Upper lobe of right lung (tissue), 1 donor: ENCODE results near the gene FOXN3. TPM values are rescaled to one million over a fixed set of nuclear protein-coding genes. Genes with fewer than 3 reads are reported as not detected.

Source experiments
- ATAC-seq: fragments of 200-7000 bp; cut with Tn5 transposase; one replicate; pipeline ENCODE4 v1.9.1; 2020; ENCODE audit warnings: mild to moderate bottlenecking, moderate library complexity
- DNase-seq: peaks from one replicate; pipeline ENCODE4 v3.0.0-alpha.2; 2020
- H3K27ac ChIP-seq: fragments of 200-600 bp; one replicate; pipeline ENCODE4 v1.8.0; 2022
- H3K27me3 ChIP-seq: fragments of 200-600 bp; one replicate; pipeline ENCODE4 v1.8.0; 2022; ENCODE audit warnings: mild to moderate bottlenecking
- H3K36me3 ChIP-seq: fragments of 200-600 bp; one replicate; pipeline ENCODE4 v1.8.0; 2022
- H3K4me1 ChIP-seq: fragments of 200-600 bp; one replicate; pipeline ENCODE4 v1.8.0; 2022
- H3K4me3 ChIP-seq: fragments of 200-600 bp; one replicate; pipeline ENCODE4 v1.8.0; 2022; ENCODE audit warnings: mild to moderate bottlenecking
- H3K9me3 ChIP-seq: fragments of 200-600 bp; one replicate; pipeline ENCODE4 v1.8.0; 2022
- intact Hi-C: fragments of 100-400 bp; cut with DNase I; formaldehyde crosslinking; loops from one replicate; pipeline ENCODE4 v1.11.0; 2022
- total RNA-seq: library from RNA; stranded (reverse); fragmentation: NEBNext Ultra II Directional; extraction: Animal tissue kit (Norgen Biotek cat#: 25700); gene quantifications from one replicate; pipeline ENCODE4 v1.2.1, GENCODE V29; 2021
- TF ChIP-seq, protein P1 (sequence below): fragments of 200-600 bp; IDR thresholded peaks from one replicate; pipeline ENCODE4 v1.8.0; 2022; ENCODE audit warnings: antibody characterized with exemption
- donor health status: DM: no; HTN: yes; CAD: no; lungs with severe emphysema.

The FOXN3 gene
- total RNA-seq, 1 donor from 2014 or later, result 103 TPM

DNA sequence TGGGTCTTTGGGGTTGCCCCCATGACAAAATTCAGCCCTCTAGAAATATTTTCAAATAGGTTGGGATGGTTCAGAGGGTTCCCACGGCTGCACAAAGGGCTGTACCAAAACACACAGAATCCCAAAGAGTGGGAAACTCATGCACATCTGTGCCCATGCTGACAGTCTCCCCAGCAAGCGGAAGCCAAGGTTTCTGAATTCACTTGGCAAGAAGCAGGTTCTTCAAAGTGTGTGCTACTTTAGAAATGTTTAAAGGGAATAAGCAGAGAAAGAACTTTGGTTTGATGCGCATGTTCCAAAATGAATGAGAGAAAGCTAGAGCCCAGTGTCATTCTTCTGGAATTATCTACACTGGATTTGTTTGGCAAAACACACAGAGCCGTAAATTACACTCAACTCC, 46.7 kb downstream of the FOXN3 start:
- Histone ChIP-seq H3K4me1 (peaks cover 49% of the 10 kb centered on the region), H3K9me3 (no peaks in the 10 kb centered on the region), H3K4me3 (no peak overlapping the region), H3K36me3 (no peaks in the 10 kb centered on the region), H3K27ac (no peak overlapping the region), H3K27me3 (no peaks in the 10 kb centered on the region)
- intact Hi-C loops, result no loop called here
- DNase-seq, result no peak
- ATAC-seq, result no peak
- TF ChIP-seq, protein P1, sequence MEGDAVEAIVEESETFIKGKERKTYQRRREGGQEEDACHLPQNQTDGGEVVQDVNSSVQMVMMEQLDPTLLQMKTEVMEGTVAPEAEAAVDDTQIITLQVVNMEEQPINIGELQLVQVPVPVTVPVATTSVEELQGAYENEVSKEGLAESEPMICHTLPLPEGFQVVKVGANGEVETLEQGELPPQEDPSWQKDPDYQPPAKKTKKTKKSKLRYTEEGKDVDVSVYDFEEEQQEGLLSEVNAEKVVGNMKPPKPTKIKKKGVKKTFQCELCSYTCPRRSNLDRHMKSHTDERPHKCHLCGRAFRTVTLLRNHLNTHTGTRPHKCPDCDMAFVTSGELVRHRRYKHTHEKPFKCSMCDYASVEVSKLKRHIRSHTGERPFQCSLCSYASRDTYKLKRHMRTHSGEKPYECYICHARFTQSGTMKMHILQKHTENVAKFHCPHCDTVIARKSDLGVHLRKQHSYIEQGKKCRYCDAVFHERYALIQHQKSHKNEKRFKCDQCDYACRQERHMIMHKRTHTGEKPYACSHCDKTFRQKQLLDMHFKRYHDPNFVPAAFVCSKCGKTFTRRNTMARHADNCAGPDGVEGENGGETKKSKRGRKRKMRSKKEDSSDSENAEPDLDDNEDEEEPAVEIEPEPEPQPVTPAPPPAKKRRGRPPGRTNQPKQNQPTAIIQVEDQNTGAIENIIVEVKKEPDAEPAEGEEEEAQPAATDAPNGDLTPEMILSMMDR, result no peak

DNA sequence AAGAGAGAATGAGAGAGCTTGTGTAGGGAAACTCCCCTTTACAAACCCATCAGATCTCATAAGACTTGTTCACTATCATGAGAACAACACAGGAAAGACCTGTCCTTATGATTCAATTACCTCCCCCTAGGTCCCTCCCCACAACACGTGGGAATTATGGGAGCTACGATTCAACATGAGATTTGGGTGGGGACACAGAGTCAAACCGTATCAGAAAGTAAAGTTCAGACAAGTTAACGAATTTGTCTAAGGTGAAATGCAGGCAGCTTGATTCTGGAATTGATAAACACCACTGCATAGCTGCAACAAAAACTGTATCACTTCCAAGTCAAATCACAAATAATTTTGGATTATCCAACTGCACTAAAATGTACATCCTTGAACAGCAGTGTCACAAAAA, 47.4 kb downstream of the FOXN3 start:
- Histone ChIP-seq H3K9me3 (no peaks in the 10 kb centered on the region), H3K4me3 (no peak overlapping the region), H3K27ac (no peak overlapping the region), H3K36me3 (no peaks in the 10 kb centered on the region), H3K4me1 (peaks cover 46% of the 10 kb centered on the region), H3K27me3 (no peaks in the 10 kb centered on the region)
- intact Hi-C loops, result no loop called here
- TF ChIP-seq, protein P1, result no peak
- DNase-seq (no peak), ATAC-seq (no peak)

DNA sequence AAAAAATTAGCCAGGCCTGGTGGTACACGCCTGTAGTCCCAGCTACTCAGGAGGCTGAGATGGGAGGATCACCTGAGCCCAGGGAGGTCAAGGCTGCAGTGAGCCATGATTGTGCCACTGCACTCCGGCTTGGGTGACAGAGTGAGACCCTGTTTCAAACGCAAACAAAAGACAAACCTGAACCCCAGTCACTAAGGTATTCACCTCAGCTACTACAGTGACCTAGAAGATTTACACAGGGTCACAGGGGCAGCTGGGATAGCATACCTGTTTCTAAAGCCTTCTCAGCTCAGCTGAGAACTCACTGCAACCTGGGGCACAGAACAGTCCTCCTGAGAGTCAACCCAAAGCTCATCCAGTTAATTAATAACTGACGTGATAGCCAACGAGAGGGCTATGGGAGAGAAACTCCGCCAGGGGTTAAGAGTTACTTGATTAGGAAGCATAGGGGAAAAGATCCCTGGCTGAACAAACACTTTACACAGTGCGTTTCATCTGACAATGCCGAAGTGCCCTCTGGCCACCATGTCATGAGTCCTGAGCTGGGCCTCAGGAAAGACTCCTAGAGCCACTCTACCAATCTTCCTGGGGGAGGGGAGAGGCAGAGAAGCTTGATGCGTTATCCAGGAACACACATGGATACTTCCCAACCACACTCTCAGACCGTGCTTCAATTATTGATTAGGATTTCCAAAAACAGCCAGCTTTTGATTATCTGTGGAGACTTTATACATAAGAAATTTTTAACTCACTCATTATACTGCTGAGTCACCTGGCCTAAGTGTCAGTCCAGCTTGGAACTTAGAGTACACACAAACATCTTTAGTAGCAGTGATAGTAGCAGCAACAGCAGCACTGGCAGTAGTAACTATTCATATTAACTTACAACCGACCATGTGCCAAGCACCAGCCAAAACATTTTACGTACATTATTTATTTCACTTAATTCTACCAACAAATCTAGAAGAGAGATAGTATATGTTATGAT, 48.2 kb downstream of the FOXN3 start:
- ATAC-seq (peak; percentile 60), DNase-seq (no peak)
- Histone ChIP-seq H3K27me3 (no peaks in the 10 kb centered on the region), H3K36me3 (no peaks in the 10 kb centered on the region), H3K9me3 (no peaks in the 10 kb centered on the region), H3K4me1 (peaks cover 51% of the 10 kb centered on the region), H3K27ac (peak overlapping the region; percentile 20), H3K4me3 (no peak overlapping the region)
- TF ChIP-seq, protein P1, result no peak
- intact Hi-C loops, result no loop called here

DNA sequence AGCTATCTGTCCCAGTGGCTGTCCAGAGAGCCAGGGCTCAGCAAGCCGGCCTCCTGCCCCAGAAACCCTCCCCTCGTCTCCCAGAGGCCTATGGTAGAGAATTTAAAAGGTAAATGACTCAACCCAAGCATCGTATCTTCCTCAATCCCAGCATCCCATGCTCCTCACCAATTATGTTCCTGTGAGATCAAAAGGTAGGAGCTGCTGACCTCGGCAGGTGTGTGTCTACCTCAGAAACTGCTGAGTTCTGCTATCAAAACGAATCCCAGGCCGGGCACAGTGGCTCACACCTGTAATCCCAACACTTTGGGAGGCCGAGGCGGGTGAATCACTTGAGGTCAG, 49.3 kb downstream of the FOXN3 start:
- DNase-seq (no peak), ATAC-seq (no peak)
- intact Hi-C loops, result no loop called here
- Histone ChIP-seq H3K4me1 (peaks cover 53% of the 10 kb centered on the region), H3K4me3 (no peak overlapping the region), H3K27ac (no peak overlapping the region), H3K27me3 (no peaks in the 10 kb centered on the region), H3K9me3 (no peaks in the 10 kb centered on the region), H3K36me3 (no peaks in the 10 kb centered on the region)
- TF ChIP-seq, protein P1, result no peak

DNA sequence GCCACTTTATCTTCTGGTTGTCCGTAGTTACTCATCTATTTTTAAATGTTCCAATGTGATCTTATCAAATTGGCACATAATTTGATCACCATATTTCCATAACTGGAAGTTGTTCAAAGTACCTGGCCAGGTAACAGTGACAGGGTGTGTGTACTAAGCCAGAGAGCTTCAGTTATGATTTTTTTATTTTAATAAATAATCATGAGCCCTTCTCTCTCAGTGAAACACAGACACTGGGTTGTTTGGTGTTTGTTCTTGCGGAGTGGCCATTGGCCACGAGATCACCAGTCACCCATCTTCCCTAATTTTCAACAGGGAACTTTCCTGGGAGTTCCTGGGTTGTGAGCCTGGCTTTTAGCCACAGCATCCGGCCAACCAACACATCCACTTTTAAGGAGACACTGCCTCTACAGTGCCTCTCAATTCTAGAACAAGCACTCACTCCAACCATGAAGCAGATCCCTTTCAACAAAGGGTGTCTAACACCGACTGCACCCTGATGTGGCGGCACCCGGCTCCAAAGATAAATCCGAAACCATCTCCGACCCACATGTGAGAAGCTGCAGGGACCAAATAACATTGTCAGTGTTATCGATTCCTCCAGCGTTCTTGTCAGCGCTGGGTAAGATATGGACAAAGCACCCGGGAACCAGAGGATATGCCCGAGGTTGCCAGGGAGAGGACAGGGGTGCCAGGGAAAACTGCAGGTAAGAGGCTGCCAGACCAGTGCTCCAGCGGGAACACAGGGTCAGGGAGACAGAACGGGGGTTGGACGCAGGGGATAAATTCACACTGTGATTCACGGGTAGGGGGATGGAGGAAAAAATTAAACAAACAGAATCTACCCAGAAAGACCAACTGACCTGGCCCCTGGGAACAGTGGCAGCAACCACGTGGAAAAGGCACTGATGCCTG, 49.9 kb downstream of the FOXN3 start:
- Histone ChIP-seq H3K36me3 (no peaks in the 10 kb centered on the region), H3K27ac (peak overlapping the region; percentile 7), H3K4me1 (peaks cover 47% of the 10 kb centered on the region), H3K9me3 (no peaks in the 10 kb centered on the region), H3K27me3 (no peaks in the 10 kb centered on the region), H3K4me3 (no peak overlapping the region)
- ATAC-seq (peak; percentile 37), DNase-seq (no peak)
- TF ChIP-seq, protein P1, result no peak
- intact Hi-C loops, result no loop called here
